HT1080 (cell line): ENCODE results near the gene OR2K2. TPM values are rescaled to one million over a fixed set of nuclear protein-coding genes. Genes with fewer than 3 reads are reported as not detected.
"Not testable (repeated sequence)": the region's sequence is repeated elsewhere in the genome, so short reads cannot be mapped to it uniquely, and the experiment has no call there.

ENCODE experiments used
- DNase-seq: peaks from one replicate; pipeline ENCODE4 v3.0.0-alpha.2; 2015; ENCODE audit warnings: low read depth
- total RNA-seq: library from RNA; depleted of rRNA; stranded (reverse); fragments of >200 nt; shearing (Covaris generic); gene quantifications from 2 replicates; pipeline ENCODE4 v1.2.3, GENCODE V29; 2014; rRNA removed

Gene OR2K2
- total RNA-seq, 1 experiment from 2014 or later, result not detected

- DNase-seq, result no peak
Measured at GRCh38 chr9:111298111-111298510, 31.9 kb downstream of the OR2K2 start.

DNA sequence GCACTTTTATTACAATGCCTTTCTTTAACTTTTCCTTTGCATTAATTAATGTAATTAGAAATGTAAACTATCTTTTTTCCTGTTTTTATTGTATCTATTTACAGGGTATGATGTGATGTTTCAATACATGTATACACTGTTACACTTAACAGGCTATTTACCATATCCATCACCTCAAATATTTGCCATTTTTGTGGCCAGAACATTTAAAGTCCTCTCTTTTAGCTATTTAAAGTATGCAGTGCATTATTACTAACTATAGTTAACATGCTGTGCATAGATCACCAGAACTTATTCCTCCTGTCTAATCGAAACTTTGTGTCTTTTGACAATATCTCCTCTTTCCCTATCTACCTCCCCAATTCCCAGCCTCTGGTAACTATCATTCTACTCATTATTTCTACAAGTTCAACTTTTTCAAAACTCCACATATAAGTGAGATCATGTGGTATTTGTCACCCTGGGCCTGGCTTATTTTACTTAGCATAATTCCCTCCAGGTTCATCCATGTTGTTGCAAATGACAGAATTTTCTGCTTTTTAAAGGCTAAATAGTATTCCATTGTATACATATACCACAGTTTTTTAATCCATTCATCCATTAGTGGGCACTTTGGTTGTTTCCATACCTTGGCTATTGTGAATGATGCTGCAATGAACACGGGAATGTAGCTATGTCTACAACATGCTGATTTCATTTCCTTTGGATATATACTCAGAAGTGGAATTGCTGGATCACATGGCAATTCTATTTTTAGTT lies 32.8 kb downstream of the OR2K2 start:
- DNase-seq, result no peak

GRCh38 chr9:111294691-111295451 lies 35.2 kb downstream of the OR2K2 start:
- no peak for DNase-seq

GRCh38 chr9:111287127-111287526 lies 42.9 kb downstream of the OR2K2 start:
- peak; percentile 61 for DNase-seq

- DNase-seq, result no peak
Measured at GRCh38 chr9:111284703-111285102, 45.3 kb downstream of the OR2K2 start.

GRCh38 chr9:111282845-111283244 lies 47.2 kb downstream of the OR2K2 start:
- DNase-seq, result no peak

- DNase-seq, result not testable (repeated sequence)
Measured at GRCh38 chr9:111280795-111281194, 49.2 kb downstream of the OR2K2 start.

Other genes starting within 250 kb of the OR2K2 start
- 59.3 and 59.9 TPM in 2 replicates for gene ECPAS, start 154.2 kb upstream of the OR2K2 start, total RNA-seq
- not detected in 2 replicates for gene ZNF483, start 195.0 kb upstream of the OR2K2 start, total RNA-seq